GM23248 (cell line): ENCODE measurements around the gene HSPG2.

Experiments used
- EZH2 ChIP-seq: fragments of 200-600 bp; sonication (generic); IDR thresholded peaks from 2 replicates; pipeline ENCODE4 v1.6.1; 2018; ENCODE audit warnings: antibody characterized with exemption, mild to moderate bottlenecking; ENCODE audit not compliant: insufficient read depth, poor library complexity, severe bottlenecking
- EZH2phosphoT487 ChIP-seq: fragments of 200-600 bp; sonication (generic); IDR thresholded peaks from 2 replicates; pipeline ENCODE4 v1.6.1; 2018; ENCODE audit warnings: antibody characterized with exemption, moderate library complexity, mild to moderate bottlenecking, low read depth; ENCODE audit not compliant: insufficient read depth

GRCh38 chr1:21781815-21782348, 155.2 kb downstream of the HSPG2 start:
- TF ChIP-seq EZH2phosphoT487 (no peak), EZH2 (no peak)
